ENCODE measurements around the gene C19orf38. TPM values are rescaled to one million over a fixed set of nuclear protein-coding genes. Genes with fewer than 3 reads are reported as not detected.

C19orf38 gene
- total and polyA plus RNA-seq, 2 experiments from 2014 or later = 0.45 TPM; not detected in 1

DNA sequence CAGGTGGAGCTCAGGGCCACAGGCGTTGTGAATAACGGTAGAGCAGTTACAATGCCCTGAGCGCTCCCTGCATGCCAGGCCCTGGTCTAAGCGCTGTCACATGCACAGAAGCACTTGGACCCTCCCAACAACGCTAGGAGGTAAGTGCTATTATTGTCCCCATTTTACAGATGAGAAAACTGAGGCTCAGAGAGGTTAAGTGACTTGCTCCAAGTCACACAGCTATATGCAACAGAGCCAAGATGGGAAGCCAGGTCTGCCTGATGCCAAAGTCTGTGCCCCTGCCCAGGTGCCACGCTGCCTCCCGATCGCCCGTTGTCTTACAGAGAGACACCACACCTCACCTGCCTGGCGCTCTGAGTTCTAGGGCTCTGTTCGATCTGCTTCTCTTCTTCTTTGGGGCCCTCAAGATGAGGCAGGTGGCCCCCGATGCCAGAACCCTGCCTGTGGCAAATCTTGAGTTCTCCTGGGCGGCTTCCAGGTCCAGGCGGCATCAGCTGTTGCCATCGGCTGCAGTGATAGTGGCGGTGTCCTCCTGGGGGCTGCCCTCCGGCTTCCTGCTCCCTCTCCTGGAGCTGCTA lies 60.3 kb downstream of the C19orf38 start:
- 0 out of 2 replicates have a peak, but pooled peaks cover 14% of the 10 kb centered on the region for H3F3A ChIP-seq (replicated peaks; ENCODE audit: low read depth)
- no peaks in the 10 kb centered on the region for H3K4me1 ChIP-seq (ENCODE audit: insufficient read depth)
- ATAC-seq (no peak), DNase-seq (ENCODE audit: low spot score) (no peak)
- H3K36me3 ChIP-seq (ENCODE audit: insufficient read depth) = peaks cover 5% of the 10 kb centered on the region
- H3K4me2 ChIP-seq = no peak overlapping the region
- Mint-ChIP-seq H3K27ac (no peak overlapping the region), H3K9me3 (no peaks in the 10 kb centered on the region; the same call in 2 of the 3 replicates), H3K27me3 (ENCODE audit: insufficient read depth, low read depth, poor library complexity) (peaks cover 7% of the 10 kb centered on the region), H3K4me1 (no peaks in the 10 kb centered on the region), H3K36me3 (ENCODE audit: low read depth) (peaks cover 51% of the 10 kb centered on the region), H3K4me3 (no peak overlapping the region)
- peaks cover 14% of the 10 kb centered on the region for H3K79me2 ChIP-seq (replicated peaks; ENCODE audit: insufficient read depth)
- H3K27ac ChIP-seq (ENCODE audit: low read depth) = no peak overlapping the region
- H2AFZ ChIP-seq = no peak overlapping the region
- no peaks in the 10 kb centered on the region for H3K27me3 ChIP-seq (ENCODE audit: insufficient read depth)
- no peak for TF ChIP-seq NANOG (IDR thresholded peaks at IDR 0.05; ENCODE audit: borderline replicate concordance)
- no peak for TF ChIP-seq JUNB (IDR thresholded peaks at IDR 0.05; ENCODE audit: unreplicated experiment)
- TF ChIP-seq ZNF114 (CRISPR knock-in tag; IDR thresholded peaks at IDR 0.05) = no peak
- TF ChIP-seq STAT1 (IDR thresholded peaks at IDR 0.05; ENCODE audit: unreplicated experiment) = no peak
- no peak for TF ChIP-seq ZNF331 (CRISPR knock-in tag; IDR thresholded peaks at IDR 0.05; ENCODE audit: low read depth)
- no peaks in the 10 kb centered on the region for H3K9me2 ChIP-seq (ENCODE audit: insufficient read depth)
- no peak overlapping the region for H3K4me3 ChIP-seq
- peaks cover 12% of the 10 kb centered on the region; the same call in 1 of the 2 replicates for H4K20me1 ChIP-seq (replicated peaks; ENCODE audit: insufficient read depth)

DNA sequence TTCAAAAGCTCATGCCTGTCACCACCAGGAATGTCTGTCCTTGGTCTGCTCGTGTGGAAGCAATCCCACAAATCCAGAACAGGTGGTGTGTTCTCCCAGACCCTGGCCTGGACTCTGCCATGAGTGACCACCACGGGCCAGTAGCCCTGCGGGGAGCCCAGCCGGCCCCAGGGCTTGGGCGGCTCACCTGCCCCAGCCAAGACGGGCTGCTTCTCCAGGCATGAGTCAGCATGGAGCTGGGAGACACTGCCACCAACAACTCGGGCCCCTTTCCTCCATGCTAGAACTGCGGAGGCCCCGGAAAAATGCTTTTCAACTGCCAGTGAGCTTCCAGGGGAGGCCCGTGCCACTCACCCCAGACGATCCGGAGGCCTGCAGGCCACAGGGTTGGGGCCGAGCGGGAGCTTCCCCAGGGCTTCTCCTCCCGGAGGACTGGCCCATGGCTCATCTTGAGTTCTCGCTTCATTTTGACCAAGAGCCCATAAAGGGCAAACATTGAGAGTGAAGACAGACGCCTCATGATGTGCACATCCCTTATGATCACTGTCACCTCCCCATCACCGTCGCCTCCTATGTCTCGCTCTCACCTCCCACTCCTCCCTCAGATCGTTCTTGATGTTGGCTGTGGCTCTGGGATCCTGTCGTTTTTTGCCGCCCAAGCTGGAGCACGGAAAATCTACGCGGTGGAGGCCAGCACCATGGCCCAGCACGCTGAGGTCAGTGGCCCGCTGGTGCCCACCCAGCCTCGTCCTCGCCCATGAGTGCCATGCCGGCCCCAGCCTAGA lies 63.6 kb downstream of the C19orf38 start:
- Histone ChIP-seq H3K79me2 (replicated peaks; ENCODE audit: insufficient read depth) (peaks cover 9% of the 10 kb centered on the region), H3K27me3 (ENCODE audit: insufficient read depth) (no peaks in the 10 kb centered on the region), H3K4me1 (ENCODE audit: insufficient read depth) (no peaks in the 10 kb centered on the region), H3K4me2 (no peak overlapping the region), H3K9me2 (ENCODE audit: insufficient read depth) (no peaks in the 10 kb centered on the region), H3F3A (replicated peaks; ENCODE audit: low read depth) (peaks cover 17% of the 10 kb centered on the region; the same call in 1 of the 2 replicates), H3K27ac (ENCODE audit: low read depth) (0 out of 2 replicates have a peak overlapping the region, but pooled peaks have one; percentile 26), H3K4me3 (no peak overlapping the region), H3K36me3 (ENCODE audit: insufficient read depth) (peaks cover 5% of the 10 kb centered on the region), H4K20me1 (replicated peaks; ENCODE audit: insufficient read depth) (0 out of 2 replicates have a peak, but pooled peaks cover 7% of the 10 kb centered on the region), H2AFZ (no peak overlapping the region)
- Mint-ChIP-seq H3K36me3 (ENCODE audit: low read depth) (peaks cover 52% of the 10 kb centered on the region), H3K4me3 (no peak overlapping the region), H3K27me3 (ENCODE audit: insufficient read depth, low read depth, poor library complexity) (peaks cover 5% of the 10 kb centered on the region), H3K4me1 (no peaks in the 10 kb centered on the region), H3K9me3 (no peaks in the 10 kb centered on the region), H3K27ac (no peak overlapping the region)
- ATAC-seq (no peak), DNase-seq (ENCODE audit: low spot score) (no peak)
- TF ChIP-seq JUNB (IDR thresholded peaks at IDR 0.05; ENCODE audit: unreplicated experiment) (no peak), NANOG (IDR thresholded peaks at IDR 0.05; ENCODE audit: borderline replicate concordance) (no peak), ZNF331 (CRISPR knock-in tag; IDR thresholded peaks at IDR 0.05; ENCODE audit: low read depth) (no peak)
- TF ChIP-seq, protein P1, sequence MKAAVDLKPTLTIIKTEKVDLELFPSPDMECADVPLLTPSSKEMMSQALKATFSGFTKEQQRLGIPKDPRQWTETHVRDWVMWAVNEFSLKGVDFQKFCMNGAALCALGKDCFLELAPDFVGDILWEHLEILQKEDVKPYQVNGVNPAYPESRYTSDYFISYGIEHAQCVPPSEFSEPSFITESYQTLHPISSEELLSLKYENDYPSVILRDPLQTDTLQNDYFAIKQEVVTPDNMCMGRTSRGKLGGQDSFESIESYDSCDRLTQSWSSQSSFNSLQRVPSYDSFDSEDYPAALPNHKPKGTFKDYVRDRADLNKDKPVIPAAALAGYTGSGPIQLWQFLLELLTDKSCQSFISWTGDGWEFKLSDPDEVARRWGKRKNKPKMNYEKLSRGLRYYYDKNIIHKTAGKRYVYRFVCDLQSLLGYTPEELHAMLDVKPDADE (IDR thresholded peaks at IDR 0.05) = no peak

DNA sequence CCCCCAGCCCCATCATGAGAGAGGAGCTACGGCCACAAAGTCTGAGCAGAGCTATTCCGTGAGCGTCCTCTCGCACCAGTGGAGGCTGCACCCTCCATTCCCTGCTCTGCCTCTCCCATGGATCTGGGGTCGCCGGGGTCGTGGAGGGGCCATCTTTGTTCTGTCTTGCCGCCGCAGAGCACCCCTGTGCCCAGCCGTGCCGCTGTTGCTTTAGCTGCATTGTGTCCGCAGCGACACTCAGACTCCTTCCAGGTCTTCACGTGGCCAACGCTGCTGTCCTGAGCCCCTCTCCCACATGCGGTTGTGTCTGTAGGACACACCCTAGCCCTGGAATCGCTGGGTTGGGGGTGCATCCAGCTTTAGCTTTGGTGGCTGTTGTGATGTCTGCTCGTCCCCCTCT lies 64.4 kb downstream of the C19orf38 start:
- Histone ChIP-seq H4K20me1 (replicated peaks; ENCODE audit: insufficient read depth) (0 out of 2 replicates have a peak, but pooled peaks cover 7% of the 10 kb centered on the region), H3K4me1 (ENCODE audit: insufficient read depth) (no peaks in the 10 kb centered on the region), H2AFZ (no peak overlapping the region), H3K4me2 (no peak overlapping the region), H3K4me3 (no peak overlapping the region), H3K27ac (ENCODE audit: low read depth) (no peak overlapping the region), H3K36me3 (ENCODE audit: insufficient read depth) (peaks cover 5% of the 10 kb centered on the region), H3F3A (replicated peaks; ENCODE audit: low read depth) (peaks cover 11% of the 10 kb centered on the region; the same call in 1 of the 2 replicates), H3K9me2 (ENCODE audit: insufficient read depth) (no peaks in the 10 kb centered on the region), H3K27me3 (ENCODE audit: insufficient read depth) (no peaks in the 10 kb centered on the region), H3K79me2 (replicated peaks; ENCODE audit: insufficient read depth) (peaks cover under 1% of the 10 kb centered on the region; the same call in 1 of the 2 replicates)
- TF ChIP-seq EZH2 (IDR thresholded peaks at IDR 0.05; ENCODE audit: low read depth, unreplicated experiment) = no peak
- Mint-ChIP-seq H3K36me3 (ENCODE audit: low read depth) (peaks cover 53% of the 10 kb centered on the region), H3K4me3 (no peak overlapping the region), H3K9me3 (no peaks in the 10 kb centered on the region), H3K4me1 (no peaks in the 10 kb centered on the region), H3K27me3 (ENCODE audit: insufficient read depth, low read depth, poor library complexity) (peaks cover 5% of the 10 kb centered on the region), H3K27ac (no peak overlapping the region; the same call in 1 of the 2 replicates)
- ATAC-seq = no peak
- DNase-seq (ENCODE audit: low spot score) = no peak
